Gastroesophageal sphincter (tissue), 3 donors: ENCODE results near the gene ZMIZ1.

Experiments used
- CTCF ChIP-seq, 4 experiments: fragments of 200-600 bp in 2 of 4; fragments of 450-650 bp in 2 of 4; sonication (generic) in 1 of 4; IDR thresholded peaks; one replicate each; pipeline ENCODE4 v1.5.1; 2017 to 2019; ENCODE audit warnings: antibody characterized with exemption in 4 of 4, mild to moderate bottlenecking in 2 of 4, moderate library complexity in 2 of 4
- EP300 ChIP-seq: sonication (generic); formaldehyde crosslinking; IDR thresholded peaks from one replicate; pipeline ENCODE4 v1.6.1; 2017; ENCODE audit warnings: antibody characterized with exemption, mild to moderate bottlenecking
- POLR2AphosphoS5 ChIP-seq: sonication (generic); formaldehyde crosslinking; IDR thresholded peaks from one replicate; pipeline ENCODE4 v1.6.1; 2017; ENCODE audit warnings: antibody characterized with exemption

- TF ChIP-seq CTCF (IDR thresholded peaks at IDR 0.05) = no peak
- no peak for TF ChIP-seq POLR2AphosphoS5
- no peak for TF ChIP-seq EP300
Measured at GRCh38 chr10:79295563-79295962, 226.8 kb downstream of the ZMIZ1 start.
